Breast epithelium (tissue), 4 donors: ENCODE data around the gene NTHL1. TPM values are rescaled to one million over a fixed set of nuclear protein-coding genes. Genes with fewer than 3 reads are reported as not detected.

ENCODE experiments used
- DNase-seq, 2 donors: peaks; one replicate each; pipeline ENCODE4 v3.0.0-alpha.2; 2019; ENCODE audit warnings: low spot score in 2 of 2
- H3K27ac ChIP-seq, 2 donors: fragments of 200-600 bp; sonication (generic) in 1 of 2; one replicate each; pipeline ENCODE4 v1.5.1; 2016 to 2019; ENCODE audit warnings: mild to moderate bottlenecking in 1 of 2
- H3K27me3 ChIP-seq, 2 donors: fragments of 200-600 bp; sonication (generic) in 1 of 2; one replicate each; pipeline versions ENCODE4 v1.5.1 to v1.6.0; 2017 to 2019; ENCODE audit warnings: control low read depth in 1 of 2, mild to moderate bottlenecking in 1 of 2
- H3K36me3 ChIP-seq: fragments of 200-600 bp; one replicate; pipeline ENCODE4 v1.5.1; 2019
- H3K4me1 ChIP-seq, 2 donors: fragments of 200-600 bp; sonication (generic); one replicate each; pipeline ENCODE4 v1.5.1; 2016 to 2019; ENCODE audit warnings: control low read depth in 1 of 2
- H3K4me3 ChIP-seq, 3 donors: fragments of 200-600 bp; sonication (generic); 1 replicate in 2 of 3; 2 replicates in 1 of 3; pipeline ENCODE4 v1.5.1; 2016 to 2019; ENCODE audit warnings: mild to moderate bottlenecking in 3 of 3, moderate library complexity in 2 of 3
- H3K9me3 ChIP-seq, 2 donors: fragments of 200-600 bp; sonication (generic) in 1 of 2; one replicate each; pipeline ENCODE4 v1.5.1; 2016 to 2019; ENCODE audit warnings: control low read depth in 1 of 2
- POLR2A ChIP-seq: fragments of 450-650 bp; IDR thresholded peaks from one replicate; pipeline ENCODE4 v1.6.1; 2016; ENCODE audit warnings: antibody characterized with exemption, mild to moderate bottlenecking, moderate library complexity
- POLR2AphosphoS5 ChIP-seq, 3 donors: sonication (generic); formaldehyde crosslinking; IDR thresholded peaks; one replicate each; pipeline ENCODE4 v1.6.1; 2017; ENCODE audit warnings: antibody characterized with exemption in 3 of 3
- intact Hi-C: fragments of 100-400 bp; cut with DNase I; formaldehyde crosslinking; loops from one replicate; pipeline ENCODE4 v1.15.1; 2023; ENCODE audit warnings: low total_unique reads
- total RNA-seq, 3 donors: library from RNA; depleted of rRNA; stranded (reverse); fragments of >200 nt; gene quantifications; one replicate each; pipeline ENCODE4 v1.1.0, GENCODE V29; 2016
- TF ChIP-seq, protein P1 (sequence below), 3 donors: fragments of 450-650 bp; IDR thresholded peaks; one replicate each; pipeline ENCODE4 v1.5.1; 2016 to 2017; ENCODE audit warnings: antibody characterized with exemption in 3 of 3, mild to moderate bottlenecking in 3 of 3, moderate library complexity in 3 of 3

NTHL1 gene
- total RNA-seq, 3 donors from 2014 or later: 10.6 to 27.9 (median 16.1) TPM

DNA sequence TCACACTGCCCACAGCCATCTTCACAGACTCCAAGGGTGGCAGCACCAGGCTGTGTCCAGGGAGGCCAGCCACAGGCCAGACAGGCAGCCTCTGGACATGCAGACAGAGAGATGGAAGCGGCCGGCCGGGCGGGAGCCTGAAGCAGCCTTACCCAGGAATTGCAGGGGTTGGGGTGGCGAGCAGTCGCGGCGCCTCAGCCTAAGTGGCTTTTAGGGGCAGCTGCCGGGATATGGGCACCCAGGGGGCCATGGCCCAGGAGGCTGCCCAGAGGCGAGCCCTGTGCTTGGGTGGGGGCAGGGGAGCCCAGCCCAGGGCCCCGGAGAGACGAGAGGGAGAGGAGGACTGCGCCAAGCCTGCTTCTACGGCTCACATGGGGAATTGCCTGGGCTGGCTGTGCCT lies 22.4 kb downstream of the NTHL1 start:
- TF ChIP-seq, protein P1, sequence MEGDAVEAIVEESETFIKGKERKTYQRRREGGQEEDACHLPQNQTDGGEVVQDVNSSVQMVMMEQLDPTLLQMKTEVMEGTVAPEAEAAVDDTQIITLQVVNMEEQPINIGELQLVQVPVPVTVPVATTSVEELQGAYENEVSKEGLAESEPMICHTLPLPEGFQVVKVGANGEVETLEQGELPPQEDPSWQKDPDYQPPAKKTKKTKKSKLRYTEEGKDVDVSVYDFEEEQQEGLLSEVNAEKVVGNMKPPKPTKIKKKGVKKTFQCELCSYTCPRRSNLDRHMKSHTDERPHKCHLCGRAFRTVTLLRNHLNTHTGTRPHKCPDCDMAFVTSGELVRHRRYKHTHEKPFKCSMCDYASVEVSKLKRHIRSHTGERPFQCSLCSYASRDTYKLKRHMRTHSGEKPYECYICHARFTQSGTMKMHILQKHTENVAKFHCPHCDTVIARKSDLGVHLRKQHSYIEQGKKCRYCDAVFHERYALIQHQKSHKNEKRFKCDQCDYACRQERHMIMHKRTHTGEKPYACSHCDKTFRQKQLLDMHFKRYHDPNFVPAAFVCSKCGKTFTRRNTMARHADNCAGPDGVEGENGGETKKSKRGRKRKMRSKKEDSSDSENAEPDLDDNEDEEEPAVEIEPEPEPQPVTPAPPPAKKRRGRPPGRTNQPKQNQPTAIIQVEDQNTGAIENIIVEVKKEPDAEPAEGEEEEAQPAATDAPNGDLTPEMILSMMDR (IDR thresholded peaks at IDR 0.05): no peak
- TF ChIP-seq POLR2A: no peak
- no peak for TF ChIP-seq POLR2AphosphoS5 (IDR thresholded peaks at IDR 0.05)
- no peaks in the 10 kb centered on the region for H3K9me3 ChIP-seq
- no peak for DNase-seq
- H3K27me3 ChIP-seq: peaks cover 1 to 6% of the 10 kb centered on the region in 2 donors
- no peak overlapping the region for H3K4me3 ChIP-seq
- intact Hi-C loops: loop anchor here (1.0 to 5.0 kb wide), 2 partner anchors 43 to 117 kb away; no protein-coding TSS in a partner anchor
- no peaks in the 10 kb centered on the region for H3K36me3 ChIP-seq
- no peak overlapping the region for H3K27ac ChIP-seq
- H3K4me1 ChIP-seq: peaks cover 6 to 30% of the 10 kb centered on the region in 2 donors

DNA sequence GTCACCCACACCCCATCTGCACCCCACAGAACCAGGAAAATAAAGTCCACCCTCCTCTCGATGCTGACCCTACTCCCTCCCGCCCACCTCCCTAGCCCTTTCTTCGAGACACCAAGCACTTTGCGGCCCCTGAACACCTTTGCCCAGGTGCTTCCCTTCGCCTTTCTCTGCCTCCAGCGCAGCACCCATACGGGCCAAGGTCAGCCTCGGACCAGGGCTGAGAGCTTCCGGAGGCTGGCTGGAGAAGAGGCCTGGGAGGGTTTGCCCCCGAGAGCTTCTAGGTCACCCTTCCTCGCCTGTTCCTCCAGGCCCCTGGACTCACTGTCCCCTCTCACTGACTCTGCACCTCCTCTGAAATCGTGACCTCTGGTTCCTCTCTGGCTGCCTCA lies 23.6 kb downstream of the NTHL1 start:
- Histone ChIP-seq H3K27me3 (peaks cover 8 to 18% of the 10 kb centered on the region in 2 donors), H3K36me3 (no peaks in the 10 kb centered on the region), H3K4me3 (peak overlapping the region in 2 of 3 donors; percentile 42 to 63), H3K9me3 (no peaks in the 10 kb centered on the region), H3K4me1 (peaks cover 7 to 29% of the 10 kb centered on the region in 2 donors), H3K27ac (peak overlapping the region in 1 of 2 donors; percentile 63)
- TF ChIP-seq POLR2AphosphoS5 (IDR thresholded peaks at IDR 0.05): no peak
- no peak for TF ChIP-seq POLR2A
- TF ChIP-seq, protein P1 (IDR thresholded peaks at IDR 0.05): no peak
- intact Hi-C loops: no loop called here
- DNase-seq: no peak

DNA sequence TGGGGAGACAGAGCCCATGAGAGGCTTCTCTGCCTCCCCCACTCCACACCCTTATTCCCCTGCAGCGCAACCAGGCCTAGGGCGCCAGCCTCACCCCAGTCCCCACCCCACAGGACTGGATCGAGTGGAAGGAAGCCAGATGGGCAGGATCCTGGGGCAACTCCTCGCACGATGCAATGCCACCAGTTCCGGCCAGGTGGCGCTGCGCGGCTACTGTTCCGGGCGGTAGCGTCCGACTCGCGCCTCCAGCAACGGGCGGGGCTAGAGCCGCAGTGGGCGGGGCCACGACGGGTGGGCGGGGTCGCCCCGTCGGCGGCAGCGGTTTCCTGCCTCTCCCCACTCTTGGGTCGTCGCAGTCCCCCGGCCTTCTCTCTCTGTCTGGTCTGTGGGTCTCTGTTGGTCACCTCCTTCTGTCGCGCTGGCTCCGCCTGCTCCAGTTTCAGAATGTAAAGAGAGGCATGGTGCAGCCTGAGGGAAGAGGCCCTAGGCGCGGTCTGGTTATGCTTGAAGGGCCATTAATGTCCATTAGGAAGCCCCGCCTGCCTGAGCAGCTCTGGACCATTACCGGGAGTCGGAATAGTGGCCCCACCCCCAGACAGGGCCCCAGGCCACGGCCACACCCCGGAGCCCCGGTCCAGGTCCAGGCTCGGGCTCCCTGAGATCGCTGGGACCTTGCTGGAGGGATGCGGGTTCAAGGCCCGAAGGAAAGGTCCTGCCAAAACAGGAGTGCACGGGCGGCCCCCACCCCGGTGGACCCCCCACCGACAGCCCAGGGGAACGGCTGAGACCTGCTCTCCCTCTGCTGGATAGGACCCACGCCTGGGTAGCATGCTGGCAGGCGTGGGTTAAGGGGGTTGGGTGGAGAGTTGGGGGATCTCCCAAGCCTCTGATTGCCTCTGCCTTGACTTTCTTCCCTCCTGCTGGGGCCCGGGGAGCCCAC lies 24.3 kb downstream of the NTHL1 start:
- Histone ChIP-seq H3K4me3 (peak overlapping the region; percentile 31 to 63 (median 42)), H3K36me3 (no peaks in the 10 kb centered on the region), H3K27ac (peak overlapping the region; percentile 52 to 63), H3K27me3 (peaks cover 8 to 20% of the 10 kb centered on the region in 2 donors), H3K4me1 (peaks cover 7 to 22% of the 10 kb centered on the region in 2 donors), H3K9me3 (no peaks in the 10 kb centered on the region)
- TF ChIP-seq POLR2AphosphoS5 (IDR thresholded peaks at IDR 0.05) (peak; percentile 57 to 68 (median 66)), POLR2A (no peak)
- TF ChIP-seq, protein P1 (IDR thresholded peaks at IDR 0.05): peak; percentile 99
- DNase-seq: peak; percentile 85 to 94
- intact Hi-C loops: no loop called here

DNA sequence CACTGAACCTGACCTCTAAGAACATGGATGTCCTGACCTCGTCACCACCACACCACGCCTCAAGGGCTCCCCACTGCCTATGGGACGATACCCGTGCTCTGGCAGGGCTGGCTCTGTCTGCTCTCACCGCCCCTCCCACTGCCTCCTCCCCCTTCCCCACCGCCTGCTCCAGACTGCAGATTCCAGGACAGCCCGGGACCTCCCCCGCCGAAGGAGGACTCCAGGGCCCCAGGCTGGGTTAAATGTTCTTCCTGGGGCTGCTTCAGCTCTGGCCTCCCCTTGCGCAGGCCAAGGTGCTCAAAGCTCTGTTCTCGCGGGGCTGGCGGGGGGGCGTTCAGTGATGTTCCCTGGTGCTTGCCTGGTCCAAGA lies 24.9 kb downstream of the NTHL1 start:
- intact Hi-C loops: no loop called here
- peak overlapping the region; percentile 31 to 63 (median 42) for H3K4me3 ChIP-seq
- TF ChIP-seq, protein P1 (IDR thresholded peaks at IDR 0.05): no peak
- TF ChIP-seq POLR2AphosphoS5 (IDR thresholded peaks at IDR 0.05) (no peak), POLR2A (no peak)
- DNase-seq: no peak
- H3K4me1 ChIP-seq: peaks cover 7 to 16% of the 10 kb centered on the region in 2 donors
- H3K36me3 ChIP-seq: no peaks in the 10 kb centered on the region
- no peak overlapping the region for H3K27ac ChIP-seq
- peaks cover 8 to 20% of the 10 kb centered on the region in 2 donors for H3K27me3 ChIP-seq
- no peaks in the 10 kb centered on the region for H3K9me3 ChIP-seq
